A549 (cell line): ENCODE results near the gene POLR1C. TPM values are rescaled to one million over a fixed set of nuclear protein-coding genes. Genes with fewer than 3 reads are reported as not detected.

Experiments
- ATAC-seq, 2 experiments: fragments of 200-7000 bp in 1 of 2; fragments of >200 bp in 1 of 2; cut with Nextera tagmentation in 1 of 2; cut with Tn5 transposase in 1 of 2; 3 replicates each; pipeline versions ENCODE4 v1.8.0 to v1.9.1; 2018 to 2020; ENCODE audit warnings: mild to moderate bottlenecking in 1 of 2, moderate library complexity in 1 of 2
- CTCF ChIA-PET: fragments of 300-600 bp; sonication (Branson Sonifier 250); formaldehyde crosslinking; extraction: SDS; loops from one replicate; lab custom pipeline; 2021; ENCODE audit warnings: antibody characterized with exemption, inconsistent platforms; lab: Yijun Ruan, JAX
- POLR2A ChIA-PET: fragments of 350-600 bp; formaldehyde crosslinking; extraction: SDS; loops from one replicate; lab custom pipeline; 2021; ENCODE audit warnings: antibody characterized with exemption, inconsistent platforms; lab: Yijun Ruan, JAX
- DNase-seq, 2 experiments: peaks; one replicate each; pipeline versions ENCODE4 v3.0.0 to v3.0.0-alpha.2; 2011 to 2016; ENCODE audit warnings: low read depth in 1 of 2, low spot score in 1 of 2
- FAIRE-seq: peaks from 2 replicates; lab custom pipeline; 2011; peaks lifted over from hg19 to GRCh38; lab: Jason Lieb, UNC
- H3K27ac ChIP-seq, 2 experiments: fragments of >200 bp; sonication (Bioruptor Twin); formaldehyde crosslinking; 3 replicates each; pipeline ENCODE4 v1.5.1; 2016 to 2017
- H3K4me1 ChIP-seq: fragments of >200 bp; sonication (Bioruptor Twin); formaldehyde crosslinking; 3 replicates; pipeline ENCODE4 v1.6.1; 2016
- H3K4me2 ChIP-seq: fragments of >200 bp; sonication (Bioruptor Twin); formaldehyde crosslinking; 3 replicates; pipeline ENCODE4 v1.6.1; 2016
- H3K4me3 ChIP-seq: fragments of >200 bp; sonication (Bioruptor Twin); formaldehyde crosslinking; 3 replicates; pipeline ENCODE4 v1.5.1; 2016
- H3K9me3 ChIP-seq: fragments of >200 bp; sonication (Bioruptor Twin); formaldehyde crosslinking; 3 replicates; pipeline ENCODE4 v1.6.1; 2016
- CBX2 ChIP-seq: fragments of 200-600 bp; sonication (generic); IDR thresholded peaks from 2 replicates; pipeline ENCODE4 v1.6.1; 2016; ENCODE audit warnings: low read depth, mild to moderate bottlenecking, borderline replicate concordance
- CEBPB ChIP-seq, 2 experiments: fragments of >200 bp in 1 of 2; sonication (Bioruptor Twin) in 1 of 2; formaldehyde crosslinking in 1 of 2; IDR thresholded peaks; 2 replicates each; pipeline ENCODE4 v1.6.1; 2012 to 2016
- HDAC2 ChIP-seq: fragments of 200-600 bp; sonication (generic); IDR thresholded peaks from 2 replicates; pipeline ENCODE4 v1.6.1; 2016
- HOXB5 ChIP-seq: fragments of 250-450 bp; sonication (Bioruptor Pico); IDR thresholded peaks from 2 replicates; pipeline ENCODE4 v1.5.0; 2020; ENCODE audit warnings: mild to moderate bottlenecking, moderate library complexity
- JUN ChIP-seq, 2 experiments: fragments of >200 bp; sonication (Bioruptor Twin); formaldehyde crosslinking; IDR thresholded peaks; 2 replicates in 1 of 2; 3 replicates in 1 of 2; pipeline ENCODE4 v1.6.1; 2016 to 2017
- JUNB ChIP-seq: fragments of >200 bp; sonication (Bioruptor Twin); formaldehyde crosslinking; IDR thresholded peaks from 2 replicates; pipeline ENCODE4 v1.6.1; 2016
- KDM5A ChIP-seq: fragments of 200-600 bp; sonication (generic); IDR thresholded peaks from 2 replicates; pipeline ENCODE4 v1.6.1; 2016; ENCODE audit warnings: antibody characterized with exemption, mild to moderate bottlenecking
- MAZ ChIP-seq: fragments of 150-350 bp; IDR thresholded peaks from 2 replicates; pipeline ENCODE4 v1.6.1; 2014; ENCODE audit warnings: antibody characterized with exemption, low read depth, low read length, borderline replicate concordance
- MYC ChIP-seq: IDR thresholded peaks from 2 replicates; pipeline ENCODE4 v1.6.1; 2012; ENCODE audit warnings: mild to moderate bottlenecking, inconsistent platforms, low read length, improper control_type of control experiment, borderline replicate concordance
- POLR2A ChIP-seq: IDR thresholded peaks from 2 replicates; pipeline ENCODE4 v1.6.1; 2012; ENCODE audit warnings: mild to moderate bottlenecking, low read length
- RAD21 ChIP-seq, 2 experiments: fragments of >200 bp in 1 of 2; sonication (Bioruptor Twin) in 1 of 2; formaldehyde crosslinking in 1 of 2; IDR thresholded peaks in 1 of 2; conservative IDR thresholded peaks in 1 of 2; 2 replicates in 1 of 2; 3 replicates in 1 of 2; pipeline ENCODE4 v1.6.1; 2012 to 2018; ENCODE audit warnings: inconsistent platforms in 1 of 2
- RARB ChIP-seq: fragments of 250-450 bp; sonication (Bioruptor Pico); IDR thresholded peaks from 2 replicates; pipeline ENCODE4 v1.8.0; 2021; ENCODE audit warnings: mild to moderate bottlenecking, moderate library complexity
- RCOR1 ChIP-seq: fragments of 150-350 bp; IDR thresholded peaks from 2 replicates; pipeline ENCODE4 v1.6.1; 2014; ENCODE audit warnings: antibody characterized with exemption, low read length, low read depth
- RFX5 ChIP-seq: fragments of 450-650 bp; IDR thresholded peaks from 2 replicates; pipeline ENCODE4 v1.7.1; 2014; ENCODE audit warnings: antibody characterized with exemption, mild to moderate bottlenecking, moderate library complexity
- TFCP2L1 ChIP-seq: fragments of 250-450 bp; sonication (Bioruptor Pico); IDR thresholded peaks from 2 replicates; pipeline ENCODE4 v1.5.0; 2021; ENCODE audit warnings: mild to moderate bottlenecking
- TP53 ChIP-seq: fragments of 250-450 bp; sonication (Bioruptor Pico); IDR thresholded peaks from 2 replicates; pipeline ENCODE4 v1.5.0; 2021; ENCODE audit warnings: mild to moderate bottlenecking, moderate library complexity
- ZNF302 ChIP-seq: fragments of 250-450 bp; sonication (Bioruptor Pico); IDR thresholded peaks from 2 replicates; pipeline ENCODE4 v1.9.0; 2021; ENCODE audit warnings: inconsistent platforms, mild to moderate bottlenecking, moderate library complexity
- WGBS: methylation state at CpG from one replicate; pipeline ENCODE4 v1.1.6; 2017; ENCODE audit errors: missing lambda C conversion rate; 5-methylcytosine and 5-hydroxymethylcytosine counted together
- polyA plus RNA-seq, 4 experiments: library from polyadenylated mRNA; depleted of rRNA in 3 of 4; stranded (reverse); fragments of >200 nt; fragmentation: RNase III in 1 of 4; extraction: RNeasy Plus Mini Kit Qiagen cat#74134 plus additional on column Dnase treatment in 1 of 4; gene quantifications; 2 replicates in 3 of 4; 3 replicates in 1 of 4; pipeline ENCODE4 v1.2.3, GENCODE V29; 2011 to 2017
- TF ChIP-seq, protein P1 (sequence below): fragments of 250-450 bp; sonication (Bioruptor Pico); IDR thresholded peaks from 2 replicates; pipeline ENCODE4 v1.5.0; 2021; ENCODE audit warnings: mild to moderate bottlenecking, moderate library complexity, borderline replicate concordance
- TF ChIP-seq, protein P2 (sequence below): IDR thresholded peaks from 2 replicates; pipeline ENCODE4 v1.6.1; 2012

POLR1C gene
- polyA plus RNA-seq, 2 of the 4 experiments (the other 2 are of a cell fraction): 48.5 to 63.1 TPM

- DNase-seq: no peak
- Histone ChIP-seq H3K4me2 (no peak overlapping the region), H3K9me3 (no peaks in the 10 kb centered on the region), H3K27ac (no peak overlapping the region), H3K4me1 (no peaks in the 10 kb centered on the region), H3K4me3 (no peak overlapping the region)
- ATAC-seq: no peak
- CTCF ChIA-PET: interaction anchor here (1.2 to 1.6 kb wide), 5 partner anchors 11 to 241 kb away, joined by 3 to 9 read pairs (median 4); partner anchors contain the start of gene CRIP3
- FAIRE-seq: no peak
- 97% methylated on average over 8 of the region's 8 CpGs for WGBS
- POLR2A ChIA-PET: interaction anchor here (1.0 to 1.1 kb wide), 2 partner anchors 48 to 134 kb away, joined by 3 read pairs; partner anchors contain the start of genes DLK2 and ZNF318
- TF ChIP-seq ZNF302 (CRISPR knock-in tag) (no peak), CBX2 (no peak), TP53 (no peak), KDM5A (no peak), JUNB (no peak), CEBPB (IDR thresholded peaks at IDR 0.05) (no peak), JUN (IDR thresholded peaks at IDR 0.05) (no peak), RFX5 (no peak), HOXB5 (CRISPR knock-in tag) (no peak), POLR2A (no peak), HDAC2 (no peak), TFCP2L1 (no peak), RCOR1 (no peak)
- TF ChIP-seq, protein P1, sequence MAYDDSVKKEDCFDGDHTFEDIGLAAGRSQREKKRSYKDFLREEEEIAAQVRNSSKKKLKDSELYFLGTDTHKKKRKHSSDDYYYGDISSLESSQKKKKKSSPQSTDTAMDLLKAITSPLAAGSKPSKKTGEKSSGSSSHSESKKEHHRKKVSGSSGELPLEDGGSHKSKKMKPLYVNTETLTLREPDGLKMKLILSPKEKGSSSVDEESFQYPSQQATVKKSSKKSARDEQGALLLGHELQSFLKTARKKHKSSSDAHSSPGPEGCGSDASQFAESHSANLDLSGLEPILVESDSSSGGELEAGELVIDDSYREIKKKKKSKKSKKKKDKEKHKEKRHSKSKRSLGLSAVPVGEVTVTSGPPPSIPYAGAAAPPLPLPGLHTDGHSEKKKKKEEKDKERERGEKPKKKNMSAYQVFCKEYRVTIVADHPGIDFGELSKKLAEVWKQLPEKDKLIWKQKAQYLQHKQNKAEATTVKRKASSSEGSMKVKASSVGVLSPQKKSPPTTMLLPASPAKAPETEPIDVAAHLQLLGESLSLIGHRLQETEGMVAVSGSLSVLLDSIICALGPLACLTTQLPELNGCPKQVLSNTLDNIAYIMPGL (CRISPR knock-in tag): no peak
- TF ChIP-seq, protein P2, sequence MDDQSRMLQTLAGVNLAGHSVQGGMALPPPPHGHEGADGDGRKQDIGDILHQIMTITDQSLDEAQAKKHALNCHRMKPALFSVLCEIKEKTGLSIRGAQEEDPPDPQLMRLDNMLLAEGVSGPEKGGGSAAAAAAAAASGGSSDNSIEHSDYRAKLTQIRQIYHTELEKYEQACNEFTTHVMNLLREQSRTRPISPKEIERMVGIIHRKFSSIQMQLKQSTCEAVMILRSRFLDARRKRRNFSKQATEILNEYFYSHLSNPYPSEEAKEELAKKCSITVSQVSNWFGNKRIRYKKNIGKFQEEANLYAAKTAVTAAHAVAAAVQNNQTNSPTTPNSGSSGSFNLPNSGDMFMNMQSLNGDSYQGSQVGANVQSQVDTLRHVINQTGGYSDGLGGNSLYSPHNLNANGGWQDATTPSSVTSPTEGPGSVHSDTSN: no peak
These were observed 13.4 kb upstream of the POLR1C start for GRCh38 chr6:43503443-43503842.

DNA sequence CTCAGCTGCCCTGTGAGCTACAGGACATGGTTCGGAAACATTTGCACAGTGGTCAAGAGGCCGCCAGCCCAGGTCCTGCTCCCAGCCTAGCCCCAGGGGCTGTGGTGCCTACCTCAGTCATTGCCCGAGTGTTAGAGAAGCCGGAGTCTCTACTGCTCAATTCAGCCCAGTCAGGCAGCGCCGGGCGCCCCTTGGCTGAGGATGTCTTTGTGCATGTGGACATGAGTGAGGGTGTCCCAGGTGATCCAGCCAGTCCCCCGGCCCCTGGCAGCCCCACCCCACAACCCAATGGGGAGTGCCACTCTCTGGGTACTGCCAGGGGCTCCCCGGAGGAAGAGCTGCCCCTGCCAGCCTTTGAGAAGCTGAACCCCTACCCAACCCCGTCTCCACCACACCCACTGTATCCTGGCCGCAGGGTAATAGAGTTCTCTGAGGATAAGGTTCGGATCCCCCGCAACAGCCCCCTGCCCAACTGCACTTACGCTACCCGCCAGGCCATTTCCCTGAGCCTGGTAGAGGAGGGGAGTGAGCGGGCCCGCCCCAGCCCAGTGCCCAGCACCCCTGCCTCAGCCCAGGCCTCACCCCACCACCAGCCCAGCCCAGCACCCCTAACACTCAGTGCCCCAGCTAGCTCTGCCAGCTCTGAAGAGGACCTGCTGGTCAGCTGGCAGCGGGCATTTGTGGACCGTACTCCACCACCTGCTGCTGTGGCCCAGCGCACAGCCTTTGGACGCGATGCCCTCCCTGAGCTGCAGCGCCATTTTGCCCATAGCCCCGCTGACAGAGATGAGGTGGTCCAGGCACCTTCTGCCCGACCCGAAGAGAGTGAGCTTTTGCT, 11.9 kb upstream of the POLR1C start:
- DNase-seq: no peak
- POLR2A ChIA-PET: interaction anchor here (0.5 kb wide), 1 partner anchor 48 kb away, joined by 9 read pairs; no protein-coding TSS in a partner anchor
- 98% methylated on average over 7 of the region's 26 CpGs for whole genome bisulfite sequencing
- no peak overlapping the region for H3K4me2 ChIP-seq
- no peak overlapping the region for H3K27ac ChIP-seq
- no peak overlapping the region for H3K4me3 ChIP-seq
- H3K9me3 ChIP-seq: no peaks in the 10 kb centered on the region
- FAIRE-seq: no peak
- no peak for TF ChIP-seq MYC
- no peak for TF ChIP-seq TP53
- TF ChIP-seq MAZ: no peak
- ATAC-seq: no peak
- CTCF ChIA-PET: interaction anchor here (0.6 to 5.9 kb wide), 14 partner anchors 9 to 275 kb away, joined by 3 to 79 read pairs (median 8); partner anchors contain the start of genes CRIP3, DNPH1, POLR1C and YIPF3
- H3K4me1 ChIP-seq: 0 out of 3 replicates have a peak, but pooled peaks cover 4% of the 10 kb centered on the region

GRCh38 chr6:43505718-43506117, 11.2 kb upstream of the POLR1C start:
- TF ChIP-seq RAD21 (conservative IDR thresholded peaks at IDR 0.05 in 1 of 2, IDR thresholded peaks at IDR 0.05 in 1 of 2) (no peak), RARB (no peak), MYC (no peak)
- TF ChIP-seq, protein P1 (CRISPR knock-in tag): no peak
- H3K4me1 ChIP-seq: peaks cover 9% of the 10 kb centered on the region
- H3K4me3 ChIP-seq: no peak overlapping the region
- H3K27ac ChIP-seq: no peak overlapping the region
- ATAC-seq (no peak), DNase-seq (no peak), FAIRE-seq (no peak)
- 56% methylated on average over 2 of the region's 6 CpGs for WGBS
- H3K4me2 ChIP-seq: no peak overlapping the region
- POLR2A ChIA-PET: no interaction called here
- no peaks in the 10 kb centered on the region for H3K9me3 ChIP-seq
- CTCF ChIA-PET: interaction anchor here (0.6 to 5.9 kb wide), 29 partner anchors 10 to 284 kb away, joined by 3 to 79 read pairs (median 6); partner anchors contain the start of genes CRIP3, DLK2, DNPH1 and POLR1C
